Large intestine (tissue), 3 donors: Measurements from ENCODE around the gene PRAMEF20. TPM values are rescaled to one million over a fixed set of nuclear protein-coding genes. Genes with fewer than 3 reads are reported as not detected.
"Not testable (repeated sequence)": the region's sequence is repeated elsewhere in the genome, so short reads cannot be mapped to it uniquely, and the experiment has no call there.

Experiments
- DNase-seq, 2 donors: peaks; one replicate each; pipeline versions ENCODE4 v3.0.0 to v3.0.0-alpha.2; 2013
- H3K27ac ChIP-seq: one replicate; pipeline ENCODE4 v1.5.1; 2013; ENCODE audit warnings: low read length
- H3K27me3 ChIP-seq: 2 replicates; pipeline ENCODE4 v1.6.1; 2013; ENCODE audit warnings: low read length; ENCODE audit not compliant: control insufficient read depth, insufficient read depth
- H3K36me3 ChIP-seq: 2 replicates; pipeline ENCODE4 v1.6.1; 2013; ENCODE audit warnings: low read length; ENCODE audit not compliant: control insufficient read depth, insufficient read depth
- H3K4me1 ChIP-seq: one replicate; pipeline ENCODE4 v1.6.1; 2013; ENCODE audit warnings: low read length; ENCODE audit not compliant: control insufficient read depth, insufficient read depth
- H3K4me3 ChIP-seq: one replicate; pipeline ENCODE4 v1.5.1; 2013; ENCODE audit warnings: low read length
- H3K9me3 ChIP-seq: one replicate; pipeline ENCODE4 v1.6.1; 2013; ENCODE audit warnings: mild to moderate bottlenecking, low read depth, low read length, moderate library complexity; ENCODE audit not compliant: control insufficient read depth
- WGBS: methylation state at CpG from one replicate; pipeline ENCODE4 v1.1.5; 2013; ENCODE audit warnings: low lambda C conversion rate; ENCODE audit not compliant: insufficient coverage; 5-methylcytosine and 5-hydroxymethylcytosine counted together
- polyA plus RNA-seq: library from polyadenylated mRNA; unstranded; fragments of 120-200 nt; gene quantifications from one replicate; pipeline ENCODE4 v1.2.1, GENCODE V29; 2013

The PRAMEF20 gene
- polyA plus RNA-seq, 1 donor = not detected

GRCh38 chr1:13407811-13408210 lies 2.4 kb upstream of the PRAMEF20 start:
- Histone ChIP-seq H3K4me3 (no peak overlapping the region), H3K27me3 (no peaks in the 10 kb centered on the region), H3K9me3 (no peaks in the 10 kb centered on the region), H3K27ac (no peak overlapping the region), H3K36me3 (no peaks in the 10 kb centered on the region), H3K4me1 (no peaks in the 10 kb centered on the region)
- WGBS = 71% methylated on average over 1 of the region's 4 CpGs
- no peak for DNase-seq

GRCh38 chr1:13430495-13430894 lies 20.2 kb downstream of the PRAMEF20 start:
- no CpG with 5 or more reads among the region's 13 CpGs for WGBS
- no peak overlapping the region for H3K4me3 ChIP-seq
- H3K9me3 ChIP-seq = peaks cover 11% of the 10 kb centered on the region
- H3K27me3 ChIP-seq = no peaks in the 10 kb centered on the region
- H3K4me1 ChIP-seq = no peaks in the 10 kb centered on the region
- no peak overlapping the region for H3K27ac ChIP-seq
- no peak for DNase-seq
- H3K36me3 ChIP-seq = no peaks in the 10 kb centered on the region

- DNase-seq = no peak
- no peaks in the 10 kb centered on the region for H3K27me3 ChIP-seq
- no peak overlapping the region for H3K4me3 ChIP-seq
- no peak overlapping the region for H3K27ac ChIP-seq
- no peaks in the 10 kb centered on the region for H3K4me1 ChIP-seq
- WGBS = no CpG with 5 or more reads among the region's 3 CpGs
- H3K9me3 ChIP-seq = peaks cover 11% of the 10 kb centered on the region
- H3K36me3 ChIP-seq = no peaks in the 10 kb centered on the region
Observed at GRCh38 chr1:13432251-13432650, 22.0 kb downstream of the PRAMEF20 start.

- not testable (repeated sequence) for H3K27me3 ChIP-seq, H3K27ac ChIP-seq, DNase-seq, H3K36me3 ChIP-seq, H3K4me3 ChIP-seq, H3K4me1 ChIP-seq
- H3K9me3 ChIP-seq = peaks cover 11% of the 10 kb centered on the region
- no CpG with 5 or more reads among the region's 32 CpGs for WGBS
Observed at GRCh38 chr1:13433694-13434358, 23.6 kb downstream of the PRAMEF20 start.

- no peak for DNase-seq
- no peaks in the 10 kb centered on the region for H3K27me3 ChIP-seq
- no peaks in the 10 kb centered on the region for H3K4me1 ChIP-seq
- no peaks in the 10 kb centered on the region for H3K36me3 ChIP-seq
- WGBS = no CpG with 5 or more reads among the region's 3 CpGs
- H3K9me3 ChIP-seq = peaks cover 8% of the 10 kb centered on the region
- no peak overlapping the region for H3K4me3 ChIP-seq
- H3K27ac ChIP-seq = no peak overlapping the region
Observed at GRCh38 chr1:13435458-13435857, 25.2 kb downstream of the PRAMEF20 start.

- H3K4me1 ChIP-seq, H3K27ac ChIP-seq, H3K9me3 ChIP-seq, H3K36me3 ChIP-seq, DNase-seq, H3K27me3 ChIP-seq, H3K4me3 ChIP-seq: not testable (repeated sequence)
- WGBS = no CpG with 5 or more reads among the region's 49 CpGs
Observed at GRCh38 chr1:13439104-13439783, 29.0 kb downstream of the PRAMEF20 start.

- 50% methylated on average over 1 of the region's 10 CpGs for WGBS
- H3K4me3 ChIP-seq = no peak overlapping the region
- no peaks in the 10 kb centered on the region for H3K27me3 ChIP-seq
- no peak overlapping the region for H3K27ac ChIP-seq
- H3K36me3 ChIP-seq = no peaks in the 10 kb centered on the region
- no peak for DNase-seq
- H3K4me1 ChIP-seq = no peaks in the 10 kb centered on the region
- no peaks in the 10 kb centered on the region for H3K9me3 ChIP-seq
Observed at GRCh38 chr1:13443335-13443979, 33.2 kb downstream of the PRAMEF20 start.

- no CpG with 5 or more reads among the region's 7 CpGs for whole genome bisulfite sequencing
- Histone ChIP-seq H3K27ac (no peak overlapping the region), H3K4me3 (no peak overlapping the region), H3K4me1 (no peaks in the 10 kb centered on the region), H3K27me3 (no peaks in the 10 kb centered on the region), H3K36me3 (no peaks in the 10 kb centered on the region), H3K9me3 (no peaks in the 10 kb centered on the region)
- no peak for DNase-seq
Observed at GRCh38 chr1:13450204-13450603, 40.0 kb downstream of the PRAMEF20 start.

- H3K27ac ChIP-seq = no peak overlapping the region
- no peaks in the 10 kb centered on the region for H3K36me3 ChIP-seq
- no peak for DNase-seq
- WGBS = 100% methylated on average over 1 of the region's 6 CpGs
- H3K4me1 ChIP-seq = no peaks in the 10 kb centered on the region
- no peak overlapping the region for H3K4me3 ChIP-seq
- H3K9me3 ChIP-seq = no peaks in the 10 kb centered on the region
- peaks cover 4% of the 10 kb centered on the region for H3K27me3 ChIP-seq
Observed at GRCh38 chr1:13451399-13451965, 41.2 kb downstream of the PRAMEF20 start.

GRCh38 chr1:13456904-13457532 lies 46.8 kb downstream of the PRAMEF20 start:
- H3K9me3 ChIP-seq = no peaks in the 10 kb centered on the region
- no CpG with 5 or more reads among the region's 15 CpGs for WGBS
- DNase-seq = no peak
- H3K27me3 ChIP-seq = peaks cover 8% of the 10 kb centered on the region
- H3K4me1 ChIP-seq = no peaks in the 10 kb centered on the region
- no peak overlapping the region for H3K4me3 ChIP-seq
- H3K27ac ChIP-seq = no peak overlapping the region
- H3K36me3 ChIP-seq = no peaks in the 10 kb centered on the region
